Parietal lobe (tissue), 2 donors: Measurements from ENCODE around the gene TBXA2R. TPM values are rescaled to one million over a fixed set of nuclear protein-coding genes. Genes with fewer than 3 reads are reported as not detected.

Experiments
- small RNA-seq: library from RNA; depleted of rRNA; stranded (forward); fragments of <200 nt; gene quantifications from one replicate; pipeline ENCODE3, GENCODE V24; 2014; ENCODE audit warnings: low replicate concordance
- total RNA-seq: library from RNA; depleted of rRNA; stranded (reverse); fragments of >200 nt; gene quantifications from one replicate; pipeline ENCODE4 v1.2.3, GENCODE V29; 2014

The TBXA2R gene
- total RNA-seq, result 0.63 TPM

DNA sequence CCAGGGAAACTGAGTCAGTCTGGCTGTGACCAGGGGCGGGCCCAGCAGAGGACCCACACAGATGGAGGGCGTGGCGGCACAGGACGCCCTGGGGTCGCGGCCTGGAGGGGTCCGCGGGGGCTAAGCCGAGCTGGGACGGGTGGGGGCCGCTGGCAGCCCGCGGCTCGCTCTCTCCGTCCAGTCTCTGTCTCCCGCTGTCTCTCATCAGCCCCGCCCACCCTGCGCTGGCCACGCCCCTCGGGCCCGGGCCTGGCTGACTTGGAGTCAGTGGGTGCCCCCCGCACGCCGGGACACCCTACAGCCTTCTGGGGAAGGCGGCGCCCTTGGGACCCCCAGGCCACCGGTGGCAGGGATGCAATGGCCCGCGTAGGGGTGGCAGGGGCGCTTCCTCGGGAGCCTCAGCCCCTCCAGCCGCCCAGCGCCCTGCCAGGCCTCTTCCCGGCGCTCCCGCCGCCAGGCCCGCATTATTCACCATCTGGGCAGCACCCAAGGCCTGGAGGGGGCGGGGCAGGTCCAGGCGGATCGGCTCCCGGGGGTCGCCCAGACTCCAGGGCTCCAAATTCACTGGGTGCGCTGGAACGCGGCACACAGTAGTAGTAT lies at the start of gene TBXA2R:
Gene TBXA2R, minus strand, starts transcription at position 186 of the 600 bp plus-strand sequence. CDS start 6,241 bp downstream, outside the sequence.

DNA sequence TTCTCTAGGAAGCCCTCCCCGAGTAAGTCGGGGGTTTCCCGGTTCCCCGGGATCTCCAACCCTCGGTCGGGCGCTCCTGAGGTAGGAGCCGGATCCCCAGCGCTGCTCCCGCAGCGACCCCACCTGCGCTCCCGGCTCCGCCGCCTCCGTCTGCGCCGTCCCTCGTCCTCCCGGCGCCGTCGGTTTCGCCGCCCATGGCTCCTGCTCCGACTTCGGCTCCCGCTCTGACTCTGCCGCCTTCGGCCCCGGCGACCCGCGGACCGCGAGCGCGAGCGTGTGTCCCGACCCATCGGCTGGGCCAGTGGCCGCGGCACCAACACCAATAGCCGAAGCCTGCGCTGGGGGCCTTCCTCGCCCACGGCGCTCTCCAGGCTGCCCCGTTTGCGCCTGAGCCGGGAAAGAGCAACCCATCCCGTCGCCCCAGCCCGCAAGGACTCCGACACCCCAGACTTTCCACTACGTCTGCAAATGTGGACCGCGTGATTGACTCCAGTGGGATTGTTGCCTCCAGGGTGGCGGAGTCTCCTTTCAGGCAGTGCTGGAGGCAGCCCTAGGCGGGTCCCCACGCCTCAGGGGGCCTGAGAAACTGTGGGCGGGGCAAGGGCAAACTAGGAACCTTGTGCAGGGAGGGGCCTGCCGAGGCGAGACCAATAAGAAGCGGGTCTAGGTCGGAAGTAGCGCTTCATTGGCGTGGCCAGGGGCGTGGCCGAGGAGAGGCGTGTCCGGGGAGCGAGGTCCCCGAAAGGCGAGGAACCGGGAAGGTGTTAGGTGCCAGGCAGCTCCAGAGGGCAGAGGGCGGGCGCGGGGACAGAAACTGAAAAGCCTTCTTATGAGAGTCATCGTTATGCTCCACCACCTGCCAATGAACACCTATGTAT lies 20.0 kb upstream of the TBXA2R start, which contains the start of gene CACTIN:
Gene CACTIN, minus strand, starts transcription at position 318 of the 878 bp plus-strand sequence. Its CDS starts 28 bp downstream, at position 290.

DNA sequence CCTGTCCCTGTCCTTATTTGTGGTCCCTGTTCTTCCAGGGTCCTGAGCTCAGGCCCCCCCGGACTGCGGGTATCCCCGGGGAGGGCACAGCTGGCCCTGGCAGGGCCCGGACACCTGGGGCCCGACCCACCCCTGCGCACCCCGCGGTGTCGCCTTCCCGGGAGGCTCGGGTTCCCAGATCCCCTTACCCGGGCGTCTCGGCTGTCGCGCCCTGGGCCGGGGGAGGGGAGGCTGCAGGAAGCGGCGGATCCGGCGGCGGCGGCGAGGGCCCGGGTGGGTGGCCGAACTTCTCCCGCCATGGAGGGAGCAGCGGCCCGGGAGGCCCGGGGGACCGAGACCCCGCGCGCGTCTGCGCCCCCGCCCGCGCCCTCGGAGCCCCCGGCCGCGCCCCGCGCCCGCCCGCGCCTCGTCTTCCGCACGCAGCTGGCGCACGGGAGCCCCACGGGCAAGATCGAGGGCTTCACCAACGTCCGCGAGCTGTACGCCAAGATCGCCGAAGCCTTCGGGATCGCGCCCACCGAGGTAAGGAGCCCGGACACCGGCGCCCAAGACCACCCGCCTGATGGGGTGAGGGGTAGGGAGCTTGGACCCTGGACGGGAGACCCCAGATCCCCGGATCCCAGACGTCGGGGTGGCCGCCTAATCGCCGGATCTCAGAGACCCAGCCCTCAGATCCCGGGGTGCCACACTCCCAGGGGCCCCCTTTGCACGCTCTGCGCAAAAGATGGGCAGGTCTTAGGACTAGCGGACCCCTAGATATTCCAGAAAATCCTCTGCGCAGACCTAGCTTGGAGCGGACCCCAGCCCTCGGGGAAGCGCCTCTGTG lies 21.2 kb downstream of the TBXA2R start, which contains the start of gene GIPC3:
Gene GIPC3, plus strand, starts transcription at position 178 of the 826 bp plus-strand sequence. Its CDS starts 120 bp downstream, at position 298.

DNA sequence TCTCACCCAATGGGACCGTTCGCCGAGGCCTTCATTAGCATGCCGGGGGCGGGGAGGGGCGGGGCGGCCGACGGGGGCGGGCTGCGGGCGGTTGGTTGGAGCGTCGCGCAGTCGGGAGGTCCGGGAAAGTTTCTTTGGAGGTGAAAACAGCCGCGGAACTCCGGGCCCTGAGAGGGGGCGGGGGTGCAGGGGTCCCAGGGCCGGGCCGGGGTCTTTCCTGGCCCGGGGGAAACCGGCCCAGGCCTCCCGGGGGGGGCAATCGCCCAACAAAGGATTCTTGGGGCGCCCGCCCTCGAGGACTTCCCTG lies 33.9 kb downstream of the TBXA2R start, which contains the start of gene HMG20B:
Gene HMG20B, plus strand, starts transcription at position 90 of the 307 bp plus-strand sequence. CDS start 366 bp downstream, outside the sequence.

DNA sequence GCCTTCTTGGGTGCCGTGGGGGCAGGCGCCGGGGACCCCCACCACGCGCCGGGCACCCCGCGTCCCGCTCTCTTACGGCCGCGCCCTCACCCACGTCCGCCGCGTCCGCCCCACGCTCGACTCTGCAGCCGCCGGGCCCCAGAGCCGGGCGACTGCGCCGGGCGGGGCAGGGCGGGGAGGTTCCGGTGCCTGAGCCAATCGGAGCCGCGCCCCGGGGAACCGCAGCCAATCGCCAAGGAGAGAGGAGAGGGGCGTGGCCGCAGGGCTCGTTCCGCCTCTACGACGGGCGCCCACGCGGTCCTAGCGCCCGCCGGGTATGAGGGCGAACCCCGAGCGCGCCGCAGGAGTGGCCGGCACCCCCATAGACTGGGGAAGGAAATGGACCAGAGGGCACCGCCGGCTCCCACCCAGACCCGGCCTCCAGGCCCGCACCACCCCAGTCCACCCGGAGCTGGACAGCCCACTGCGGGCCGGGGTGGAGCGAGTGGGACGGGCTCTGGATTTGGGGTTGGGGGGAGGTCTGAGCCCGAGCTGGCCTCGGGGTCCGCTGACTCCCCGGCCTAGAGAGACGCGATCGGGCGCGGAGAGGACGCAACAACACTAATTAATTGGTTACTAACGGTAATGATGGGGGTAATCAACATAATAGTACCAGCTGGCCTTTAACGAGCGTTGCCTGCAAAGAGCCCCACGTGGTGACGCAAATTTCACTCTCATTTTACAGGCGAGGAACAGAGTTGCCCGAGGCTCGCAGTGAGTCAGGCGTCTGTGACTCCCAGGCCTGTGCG lies 49.0 kb downstream of the TBXA2R start, which contains the start of gene MFSD12:
Gene MFSD12, minus strand, starts transcription at position 126 of the 788 bp plus-strand sequence. CDS start 183 bp downstream, outside the sequence.

Small RNAs within 50 kb of the gene (small RNA-seq; reads per million reads assigned to genes)
- not detected for gene AC005786.1

Other genes with a start within 250 kb of the TBXA2R start
- 10.0 TPM for gene NFIC, start 240.3 kb downstream of the TBXA2R start, total RNA-seq
- not detected for gene SMIM24, start 126.3 kb downstream of the TBXA2R start, total RNA-seq
- not detected for gene SMIM44, start 123.4 kb downstream of the TBXA2R start, total RNA-seq
- 9.1 TPM for gene DOHH, start 106.2 kb downstream of the TBXA2R start, total RNA-seq
- gene FZR1, start 100.6 kb downstream of the TBXA2R start, total RNA-seq, result 62.0 TPM
- gene TEKTIP1, start 67.7 kb downstream of the TBXA2R start, total RNA-seq, result not detected
- 42.9 TPM for gene MFSD12, start 49.3 kb downstream of the TBXA2R start, total RNA-seq
- 11.0 TPM for gene HMG20B, start 33.9 kb downstream of the TBXA2R start, total RNA-seq
- under 0.01 TPM for gene GIPC3, start 21.4 kb downstream of the TBXA2R start, total RNA-seq
- gene CACTIN, start 19.9 kb upstream of the TBXA2R start, total RNA-seq, result 26.6 TPM
- 32.9 TPM for gene PIP5K1C, start 93.6 kb upstream of the TBXA2R start, total RNA-seq
- gene TJP3, start 101.5 kb upstream of the TBXA2R start, total RNA-seq, result not detected
- 25.4 TPM for gene APBA3, start 154.8 kb upstream of the TBXA2R start, total RNA-seq
- 14.7 TPM for gene MRPL54, start 155.8 kb upstream of the TBXA2R start, total RNA-seq
- not detected for gene RAX2, start 165.4 kb upstream of the TBXA2R start, total RNA-seq
- 19.7 TPM for gene MATK, start 179.5 kb upstream of the TBXA2R start, total RNA-seq